MV-4-11 (cell line): ENCODE results near the gene SYT9.

Experiments
- DNase-seq: peaks from one replicate; lab custom pipeline; 2025; lab: John Stamatoyannopoulos, UW

SYT9 gene

DNA sequence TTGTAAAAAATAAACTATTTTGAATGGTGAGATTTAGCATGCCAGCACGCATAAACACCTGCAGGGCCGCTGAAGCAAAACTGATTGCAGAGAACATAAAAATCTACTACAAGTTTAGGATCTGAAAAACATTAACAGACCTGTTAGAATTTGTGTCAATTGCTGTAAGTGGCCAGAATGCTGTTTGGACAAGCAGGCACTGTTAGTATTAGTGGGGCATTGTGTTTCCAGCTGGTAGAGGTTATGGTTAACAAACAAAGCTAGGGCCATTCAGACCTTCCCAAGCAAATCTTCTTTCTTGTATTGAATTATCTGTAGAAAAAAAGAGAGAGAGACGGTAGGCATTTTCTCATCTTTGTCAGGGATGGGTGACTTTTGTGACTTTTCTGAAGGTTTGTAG is 176.0 kb downstream of the SYT9 start:
- DNase-seq, result no peak

DNA sequence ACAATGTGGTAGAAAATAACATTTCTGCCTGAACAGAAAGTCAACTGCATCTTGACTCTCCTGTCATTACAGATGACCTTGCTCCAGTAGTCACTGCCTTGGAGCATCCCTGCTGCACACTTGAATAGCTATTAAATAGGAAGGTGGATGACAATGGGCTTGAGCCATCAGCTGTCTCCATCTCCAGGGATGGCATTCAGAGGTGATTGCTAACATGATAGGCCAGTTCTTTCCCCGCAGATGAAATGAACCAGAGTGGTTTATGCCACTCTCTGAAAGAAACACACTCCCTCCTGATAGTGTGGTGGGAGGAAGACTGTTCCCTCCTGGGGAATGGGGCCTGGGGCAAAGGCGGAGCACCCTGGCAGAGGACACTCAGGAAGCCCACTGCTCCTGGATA is 176.5 kb downstream of the SYT9 start:
- DNase-seq, result no peak

DNA sequence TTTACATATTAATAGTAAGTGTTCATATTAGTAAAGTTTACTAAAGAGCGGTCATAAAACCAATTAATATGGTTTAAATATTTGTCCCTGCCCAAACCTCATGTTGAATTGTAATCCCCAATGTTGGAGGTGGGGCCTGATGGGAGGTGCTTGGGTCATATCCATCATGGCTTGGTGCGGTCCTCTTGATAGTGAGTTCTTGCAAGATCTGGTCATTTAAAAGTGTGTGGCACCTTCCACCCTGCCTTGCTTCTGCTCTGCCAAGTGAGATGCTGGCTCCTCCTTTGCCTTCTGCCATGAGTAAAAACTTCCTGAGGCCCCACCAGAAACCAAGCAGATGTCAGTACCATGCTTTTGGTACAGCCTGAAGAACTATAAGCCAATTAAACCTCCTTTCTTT is 178.8 kb downstream of the SYT9 start:
- DNase-seq, result no peak

DNA sequence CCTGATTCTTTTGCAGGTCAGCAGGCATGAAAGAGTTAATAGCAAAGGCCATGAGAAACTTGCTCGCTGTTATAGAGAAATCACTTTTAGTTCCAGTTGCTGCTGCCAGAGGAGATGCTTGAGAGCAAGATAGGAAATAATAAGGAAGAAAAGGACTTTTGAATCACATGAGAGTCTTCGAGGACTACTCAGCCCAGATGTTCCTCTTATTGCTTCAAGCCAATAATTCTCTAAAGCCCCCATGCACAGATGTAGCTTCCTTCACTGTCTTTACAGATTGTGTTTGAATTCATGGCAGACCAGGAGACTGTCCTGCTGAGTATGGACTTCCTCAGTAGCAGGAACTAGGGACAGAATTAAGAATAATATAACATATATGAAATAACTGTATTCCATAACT is 183.5 kb downstream of the SYT9 start:
- no peak for DNase-seq

DNA sequence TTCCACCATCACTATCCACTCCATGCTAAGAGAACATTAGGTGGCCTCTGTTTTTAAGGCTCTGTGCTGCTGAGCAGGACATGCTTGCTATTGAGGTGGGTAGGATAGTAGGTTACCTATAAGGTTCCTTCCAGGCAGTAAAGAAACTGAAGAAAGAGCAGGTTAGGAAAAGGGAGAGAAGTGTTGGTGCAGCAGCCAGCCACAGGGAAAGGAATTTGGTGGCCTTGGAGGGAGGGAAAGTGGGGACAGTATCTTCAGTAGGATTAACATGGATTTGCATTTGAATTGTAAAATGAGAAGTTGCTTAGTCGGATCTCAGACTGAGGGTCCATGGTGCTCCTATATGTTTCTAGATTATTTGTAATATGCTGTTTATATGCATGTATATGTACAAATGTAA is 184.4 kb downstream of the SYT9 start:
- DNase-seq, result no peak

DNA sequence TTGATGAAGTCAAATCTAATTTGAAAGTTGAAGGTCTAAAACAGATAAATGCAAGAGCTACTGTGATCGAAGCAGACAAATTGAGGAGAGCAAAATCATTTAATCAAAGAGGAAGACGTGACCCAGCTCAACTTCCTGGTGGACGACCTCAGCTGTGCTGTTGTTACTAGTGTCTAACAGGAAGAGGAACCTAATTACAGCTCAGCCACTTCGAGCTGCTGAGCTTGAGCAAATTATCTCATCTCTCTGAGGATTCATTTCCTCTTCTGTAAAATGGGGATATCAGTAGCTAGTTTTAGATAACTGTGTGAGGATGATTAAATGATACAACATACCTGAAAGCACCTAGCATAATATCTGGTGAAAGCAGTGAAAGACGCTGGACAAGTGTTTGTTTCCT is 185.0 kb downstream of the SYT9 start:
- DNase-seq, result peak; percentile 88

DNA sequence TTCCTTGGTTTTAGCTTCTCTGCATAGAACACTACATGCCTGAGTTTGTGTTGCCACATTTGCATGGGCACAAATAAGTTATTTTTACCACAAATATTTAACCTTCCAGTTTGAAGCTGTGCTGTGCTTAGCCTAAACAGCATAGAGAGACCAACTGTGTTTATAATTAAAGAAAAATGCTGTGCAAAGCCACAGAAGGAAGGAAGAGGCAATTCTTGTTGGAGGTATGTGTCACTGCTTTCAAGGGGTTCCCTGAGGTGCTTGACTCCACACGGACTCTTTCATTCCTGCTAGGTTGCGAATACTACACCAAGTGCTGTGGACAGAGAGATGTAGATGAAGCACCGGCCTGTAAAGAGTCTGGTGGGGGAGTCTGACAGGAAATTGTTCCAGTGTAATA is 186.0 kb downstream of the SYT9 start:
- no peak for DNase-seq

DNA sequence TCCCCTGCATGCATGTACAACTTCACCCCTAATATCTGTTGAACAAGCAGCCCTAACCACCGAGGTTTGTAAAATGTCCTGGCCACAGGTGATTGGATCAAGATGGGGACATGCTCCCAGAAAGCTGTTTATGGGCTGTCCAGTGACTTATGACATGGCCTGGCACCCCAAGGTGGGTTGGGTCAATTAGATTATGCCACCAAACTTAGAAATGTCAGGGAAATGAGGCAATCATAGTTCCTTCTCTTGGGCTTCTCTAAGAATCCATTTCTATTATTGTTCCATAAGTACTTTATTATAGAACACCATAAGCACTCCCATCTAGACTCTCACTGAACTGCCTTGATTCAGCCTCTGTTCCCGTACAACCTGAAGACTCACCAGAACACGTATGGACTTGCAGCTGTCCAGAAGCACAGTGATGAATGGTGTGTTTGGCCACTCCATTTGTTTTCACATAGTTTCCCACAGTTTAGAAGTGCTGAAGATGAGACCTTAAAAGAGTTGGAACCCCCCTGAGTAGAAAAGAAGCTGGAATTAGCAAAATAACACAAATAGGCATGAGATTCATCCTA is 188.1 kb downstream of the SYT9 start:
- DNase-seq, result no peak

DNA sequence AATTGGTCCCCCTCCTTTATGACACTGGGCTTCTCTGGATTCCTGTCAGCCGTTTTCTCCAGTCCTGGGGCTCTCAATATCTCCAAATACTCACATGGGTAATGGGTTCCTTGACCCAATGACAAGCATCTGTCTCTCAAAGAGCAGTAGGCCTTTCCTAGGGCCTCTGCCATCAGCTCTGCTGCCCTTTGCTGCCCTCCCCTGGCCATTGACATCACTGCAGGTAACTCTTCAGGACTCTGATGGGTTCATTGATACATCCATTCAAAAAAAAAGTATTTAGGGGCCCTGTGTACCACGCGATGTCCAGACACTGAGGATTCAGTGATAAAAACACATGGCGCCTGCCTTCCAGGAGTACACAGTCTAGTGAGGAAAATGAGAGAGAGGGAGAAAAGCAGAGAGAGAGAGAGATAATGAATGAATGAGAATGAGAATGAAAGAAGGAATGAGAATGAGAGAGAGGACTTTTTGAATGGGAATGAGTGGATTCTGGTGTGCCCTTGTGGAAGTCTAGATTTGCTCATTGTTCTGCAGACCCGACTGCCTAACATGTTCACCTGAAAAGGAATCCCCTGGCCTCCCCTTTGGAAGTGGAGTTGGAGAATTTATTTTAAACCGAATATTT is 191.0 kb downstream of the SYT9 start:
- peak; percentile 24 for DNase-seq

DNA sequence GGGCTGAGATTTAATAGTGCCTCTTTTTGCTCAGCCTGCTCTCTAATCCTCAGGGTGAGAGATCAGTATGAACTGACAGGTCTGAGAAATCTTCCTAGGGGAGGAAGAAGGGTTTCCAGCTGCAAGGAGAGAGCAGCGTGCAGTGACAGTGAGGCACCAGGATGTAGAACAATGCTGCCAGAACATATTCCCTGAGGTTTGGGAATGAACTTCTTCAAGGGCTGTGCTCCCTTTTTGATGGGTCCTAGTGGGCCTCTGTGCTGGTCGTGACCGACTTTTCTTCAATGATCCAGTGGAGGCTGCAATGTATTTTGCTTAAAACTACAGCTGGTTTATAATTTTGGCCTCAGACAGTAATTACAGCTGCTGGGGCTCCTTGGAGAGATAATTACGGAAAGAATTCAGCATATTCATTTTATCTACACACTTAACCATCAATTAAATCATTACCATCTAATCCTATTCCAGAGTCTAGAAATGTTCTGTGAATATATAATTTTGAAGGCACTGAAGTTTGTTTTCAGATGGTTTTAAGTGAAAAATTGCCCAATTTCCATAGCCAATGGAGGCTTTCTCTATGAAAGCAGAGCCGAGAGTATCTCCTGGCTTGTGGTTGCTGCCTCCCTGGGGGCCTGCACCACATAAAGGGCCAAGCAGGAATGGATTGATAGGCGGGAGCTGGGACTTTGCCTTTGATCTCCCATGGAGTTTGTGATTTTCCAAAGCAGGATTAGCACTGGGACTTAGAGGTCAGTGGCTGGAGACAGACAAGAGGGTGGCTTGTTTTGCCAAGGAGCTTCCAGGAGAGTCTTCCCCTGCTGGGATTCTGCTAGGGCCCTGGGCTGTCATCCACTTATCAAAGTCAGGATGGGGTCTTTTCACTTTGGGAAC is 192.6 kb downstream of the SYT9 start:
- DNase-seq, result no peak

DNA sequence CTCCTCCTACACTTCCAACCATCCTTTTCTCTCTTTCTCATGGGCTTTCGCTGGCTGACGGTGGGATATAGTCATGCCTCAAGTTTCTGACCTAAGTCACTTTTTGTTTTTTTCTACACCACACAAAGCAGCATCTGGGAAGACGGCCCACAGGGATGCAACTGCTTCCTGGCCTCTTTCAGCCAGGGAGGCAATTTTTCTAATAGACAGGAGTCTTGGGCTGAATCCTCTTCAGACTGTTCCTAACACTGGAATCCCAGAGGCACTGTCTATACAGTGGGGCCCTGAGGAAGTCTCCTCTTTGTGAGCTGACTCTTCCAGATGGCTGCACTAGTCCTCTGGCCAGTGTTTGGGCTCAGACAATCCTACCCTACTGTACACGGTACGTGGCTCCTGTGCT is 193.9 kb downstream of the SYT9 start:
- DNase-seq, result no peak

DNA sequence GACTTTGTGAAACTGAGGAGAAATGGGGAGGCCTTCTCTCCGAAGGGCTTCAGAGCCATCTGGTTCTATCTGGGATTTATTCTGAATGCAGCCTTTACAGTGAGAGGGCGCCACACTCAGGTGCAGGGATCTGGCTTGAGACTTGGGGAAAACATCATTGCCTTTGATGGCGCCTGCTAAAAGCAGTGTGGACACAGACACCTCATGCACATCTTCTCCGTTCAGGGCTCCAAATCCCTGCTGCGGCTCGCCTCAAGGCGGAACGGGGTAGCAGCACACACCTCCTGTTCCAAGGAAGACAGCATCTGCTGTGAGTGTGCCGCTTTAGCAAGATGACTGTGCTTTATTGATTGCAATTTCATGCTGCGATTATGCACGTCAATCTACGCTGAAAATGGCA is 196.5 kb downstream of the SYT9 start:
- DNase-seq, result no peak

DNA sequence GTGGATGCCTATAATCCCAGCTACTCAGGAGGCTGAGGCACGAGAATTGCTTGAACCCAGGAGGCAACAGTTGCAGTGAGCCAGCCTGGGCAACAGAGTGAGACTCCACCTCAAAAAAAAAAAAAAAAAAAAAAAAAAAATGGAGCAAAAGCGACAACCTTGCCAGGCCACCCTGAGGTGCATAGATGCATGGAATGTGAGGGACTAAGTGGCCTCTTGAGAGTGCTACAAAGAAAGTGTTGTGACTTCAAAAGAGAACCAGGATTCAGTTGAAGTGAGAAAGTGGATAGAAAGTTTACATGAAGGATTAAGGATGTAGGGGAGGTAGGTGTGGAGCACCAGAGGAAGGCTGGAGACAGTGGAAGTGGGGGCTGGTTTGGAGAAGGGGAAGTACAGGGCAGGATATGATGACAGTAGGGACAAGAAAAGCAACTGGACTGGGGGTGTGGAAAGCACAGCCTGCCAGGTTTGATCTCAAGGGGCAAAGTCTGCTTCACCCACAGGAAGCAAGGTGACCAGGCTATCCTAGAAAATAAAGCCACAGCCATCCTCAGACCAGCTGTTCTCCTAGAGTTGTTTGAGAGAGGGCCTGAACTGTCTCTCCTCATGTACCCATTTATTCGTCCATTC is 197.6 kb downstream of the SYT9 start:
- DNase-seq, result peak; percentile 24

DNA sequence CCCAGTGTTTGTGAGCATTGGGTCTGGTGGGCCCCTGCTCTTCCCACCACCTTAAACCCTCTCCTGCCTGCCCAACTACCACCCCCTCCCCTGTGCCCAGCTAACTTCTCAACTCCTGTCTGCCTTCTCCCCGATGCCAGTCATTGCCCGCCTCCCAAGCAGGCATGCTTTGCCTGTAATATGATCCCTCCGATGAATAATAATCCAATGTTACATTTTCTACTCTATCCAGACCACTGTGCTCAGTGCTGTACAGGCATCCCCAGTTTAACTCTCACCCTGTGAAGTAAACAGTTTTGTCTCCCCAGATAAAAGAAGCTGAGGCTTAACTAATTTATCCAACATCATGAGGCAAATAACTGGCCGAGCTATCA is 198.1 kb downstream of the SYT9 start:
- DNase-seq, result no peak

DNA sequence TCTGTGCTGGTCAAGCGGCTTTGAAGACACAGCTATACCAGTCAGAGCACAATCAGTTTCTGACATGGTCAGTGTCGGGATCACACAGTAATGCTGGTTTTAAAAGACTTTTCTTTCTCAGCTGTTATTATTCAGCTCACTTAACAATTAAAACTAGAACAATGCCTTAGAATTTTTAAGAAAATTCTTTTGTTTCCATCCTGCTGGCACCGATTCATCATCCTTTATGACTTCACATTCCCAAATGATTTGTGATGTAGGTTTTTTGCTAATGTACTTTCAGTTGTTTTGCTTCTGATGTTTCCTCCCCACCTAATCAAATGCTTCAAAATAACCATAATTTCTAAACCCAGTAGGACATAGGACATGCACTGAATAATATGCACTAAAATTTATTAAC is 199.1 kb downstream of the SYT9 start:
- no peak for DNase-seq

DNA sequence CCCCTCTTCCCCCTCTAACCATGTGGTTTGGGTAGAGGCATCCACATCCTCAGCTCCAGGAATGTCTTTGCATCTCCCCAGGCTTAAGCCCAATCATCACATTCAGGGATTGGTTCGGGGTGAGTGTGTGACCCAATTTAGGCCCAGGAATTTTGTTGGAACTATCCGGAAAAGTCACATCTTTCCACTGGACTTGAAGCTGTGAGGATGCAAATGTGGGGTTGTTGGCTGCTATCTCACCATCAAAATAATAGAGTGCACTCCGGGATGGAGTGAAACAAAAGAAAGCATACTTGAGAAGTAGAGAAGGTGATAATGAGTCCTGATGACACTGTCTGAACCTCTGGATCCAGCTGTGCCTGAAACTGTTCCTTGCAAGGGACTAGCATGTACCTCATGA is 199.8 kb downstream of the SYT9 start:
- DNase-seq, result no peak

DNA sequence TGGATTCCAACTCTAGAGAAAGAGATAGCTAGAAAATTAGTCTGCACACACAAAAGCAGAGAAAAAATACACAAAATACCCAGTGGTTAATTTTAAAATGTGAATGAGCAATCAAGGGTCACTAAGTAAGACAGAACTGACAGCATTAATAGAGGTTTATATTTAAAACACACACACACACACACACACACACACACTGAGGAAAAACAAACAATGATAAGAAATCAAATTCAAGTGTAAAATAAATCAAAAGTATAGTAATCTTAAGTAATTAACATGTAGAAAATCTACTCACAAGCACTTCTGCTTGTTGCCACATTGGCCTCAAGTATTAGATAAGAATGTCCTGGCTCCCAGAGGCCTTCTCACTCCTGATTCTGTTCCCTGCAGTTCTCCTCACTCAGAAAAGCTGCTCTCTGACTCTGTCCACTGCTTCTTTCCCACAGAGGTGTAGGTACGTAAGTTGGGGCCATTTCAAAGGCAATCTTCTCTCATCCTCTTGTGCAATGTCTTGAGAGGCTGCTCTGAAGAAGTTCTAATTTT is 200.3 kb downstream of the SYT9 start:
- DNase-seq, result no peak

DNA sequence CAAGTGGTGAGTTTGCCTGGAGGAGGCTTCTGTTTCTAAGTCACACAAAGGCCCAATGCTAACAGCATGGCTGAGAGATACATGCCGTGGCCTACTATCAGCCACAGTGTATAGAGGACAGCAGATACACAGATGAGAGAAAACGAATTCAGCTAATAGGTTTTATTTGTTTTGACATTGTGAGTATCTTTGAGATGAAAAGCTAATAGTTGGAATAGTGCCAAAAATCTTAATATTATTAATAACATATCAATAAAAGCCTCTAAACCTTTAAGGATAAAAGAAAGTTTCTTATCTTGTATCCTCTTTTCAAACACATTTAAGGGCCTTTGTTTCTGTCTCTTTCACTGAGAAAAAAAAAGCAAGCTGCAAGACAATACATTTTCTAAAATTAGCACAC is 203.2 kb downstream of the SYT9 start:
- DNase-seq, result no peak

DNA sequence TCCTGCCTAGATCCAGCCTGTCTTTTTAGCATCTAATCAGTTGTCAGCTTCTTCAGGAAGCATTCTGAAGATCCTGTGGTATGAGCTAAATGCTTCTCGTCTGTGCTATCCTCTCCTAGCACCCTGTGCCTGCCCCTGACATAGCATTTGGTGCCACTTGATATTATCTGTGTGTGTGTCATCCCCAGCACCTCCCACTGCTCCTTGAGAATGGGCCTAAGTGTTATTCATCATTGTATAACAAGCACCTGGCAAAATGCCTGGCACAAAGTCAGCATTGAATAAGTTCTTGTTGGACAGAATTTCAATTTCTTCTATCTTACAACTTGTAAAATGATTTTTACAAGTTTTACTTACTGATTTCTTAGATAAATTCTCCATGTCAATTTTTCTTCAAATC is 205.5 kb downstream of the SYT9 start:
- DNase-seq, result no peak

DNA sequence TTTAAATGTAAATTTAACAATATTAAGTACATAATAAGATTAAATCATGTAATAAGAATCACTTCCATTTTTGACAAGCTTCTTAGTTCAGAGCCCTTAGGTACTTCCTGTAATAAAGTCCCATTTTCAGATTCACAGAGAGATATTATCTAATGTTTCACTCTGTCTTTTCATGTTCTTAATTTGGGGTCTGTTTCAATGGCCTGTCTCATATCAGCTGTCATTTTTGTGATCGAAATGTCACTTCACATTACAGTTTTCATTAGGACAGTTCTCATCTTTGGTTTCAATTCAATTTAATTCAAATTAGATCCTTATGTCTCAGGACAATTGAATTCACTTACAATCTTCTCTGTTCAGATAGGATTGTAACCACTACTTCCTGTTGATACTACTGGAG is 211.0 kb downstream of the SYT9 start:
- DNase-seq, result no peak

DNA sequence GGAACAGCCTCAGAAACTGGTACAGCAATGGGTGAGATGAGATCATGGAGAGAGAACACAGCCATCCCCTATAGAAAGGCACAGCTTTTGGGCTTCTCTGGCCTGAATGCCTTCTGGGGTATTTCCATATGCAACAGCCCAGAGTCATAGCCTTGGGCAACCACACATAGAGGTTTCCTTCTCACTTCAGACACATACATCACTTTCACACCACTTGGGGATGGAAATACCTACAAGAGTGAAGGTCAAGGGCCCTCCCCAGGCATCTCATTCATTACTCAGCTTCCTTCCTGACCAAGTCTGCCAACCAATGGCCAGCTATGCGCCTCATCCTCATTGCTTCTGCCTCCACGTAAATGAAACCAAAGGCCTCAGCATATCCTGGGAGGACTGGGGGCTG is 215.9 kb downstream of the SYT9 start:
- no peak for DNase-seq

DNA sequence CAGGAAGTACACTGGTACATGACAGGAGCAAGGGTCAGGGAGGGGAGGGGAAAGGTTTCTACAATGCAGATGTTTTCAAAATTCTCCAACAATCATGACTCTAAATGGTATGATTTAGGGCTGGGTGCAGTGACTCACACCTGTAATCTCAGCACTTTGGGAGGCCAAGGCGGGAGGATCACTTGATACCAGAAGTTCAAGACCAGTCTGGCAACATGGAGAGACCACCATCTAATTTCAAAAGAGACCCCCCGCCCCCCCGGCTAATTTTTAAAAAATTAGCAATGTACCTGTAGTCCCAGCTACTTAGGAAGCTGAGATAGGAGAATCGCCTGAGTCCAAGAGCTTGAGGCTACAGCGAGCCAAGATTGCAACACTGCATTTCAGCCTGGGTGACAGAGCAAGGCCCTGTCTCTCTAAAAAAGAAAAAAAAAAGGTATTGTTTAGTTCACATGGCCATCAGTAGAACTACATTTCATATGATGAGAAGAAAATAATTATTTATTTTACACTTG is 217.7 kb downstream of the SYT9 start:
- no peak for DNase-seq

DNA sequence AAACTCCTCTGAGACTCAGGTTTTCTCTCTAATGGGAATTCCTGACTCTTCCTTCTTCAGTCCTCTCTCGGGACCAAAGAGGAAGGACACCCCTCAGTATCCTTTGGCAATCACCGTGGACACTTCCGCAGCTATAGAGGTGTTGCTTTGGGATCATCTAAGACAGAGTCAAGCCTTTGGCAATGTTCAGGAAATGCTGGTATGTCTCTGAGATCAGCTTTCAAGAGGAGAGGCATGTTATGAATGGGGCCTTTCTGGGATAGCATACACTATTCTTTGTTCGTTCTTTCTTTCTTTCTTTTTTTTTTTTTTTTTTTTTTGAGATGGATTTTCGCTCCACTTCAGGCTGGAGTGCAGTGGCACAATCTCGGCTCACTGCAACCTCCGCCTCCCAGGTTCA is 219.4 kb downstream of the SYT9 start:
- no peak for DNase-seq
